Activated B cell treated with CpG ODN at 0.5 μM for 24 hours (primary cell): ENCODE data around the gene KIRREL3. TPM values are rescaled to one million over a fixed set of nuclear protein-coding genes. Genes with fewer than 3 reads are reported as not detected.

Source experiments
- ATAC-seq: fragments of 200-7000 bp; cut with Tn5 transposase; one replicate; pipeline ENCODE4 v1.10.0; 2021; ENCODE audit warnings: low read depth, mild to moderate bottlenecking, moderate library complexity
- CTCF ChIA-PET: fragments of 350-600 bp; sonication (Branson Sonifier 250); formaldehyde crosslinking; loops from one replicate; lab custom pipeline; 2021; ENCODE audit warnings: antibody characterized with exemption; lab: Charles Lee
- POLR2A ChIA-PET: fragments of 350-600 bp; sonication (Branson Sonifier 250); formaldehyde crosslinking; loops from one replicate; lab custom pipeline; 2021; ENCODE audit warnings: antibody characterized with exemption; lab: Charles Lee
- DNase-seq: peaks from one replicate; pipeline ENCODE4 v3.0.0; 2022
- H3K27ac Mint-ChIP-seq: one replicate; pipeline ENCODE4 v1.8.0; 2020; ENCODE audit warnings: mixed read lengths
- H3K27me3 Mint-ChIP-seq: one replicate; pipeline ENCODE4 v1.8.0; 2021; ENCODE audit warnings: mixed read lengths
- H3K36me3 Mint-ChIP-seq: one replicate; pipeline ENCODE4 v1.8.0; 2021; ENCODE audit warnings: low read depth, mixed read lengths
- H3K4me1 Mint-ChIP-seq: one replicate; pipeline ENCODE4 v1.8.0; 2021; ENCODE audit warnings: mixed read lengths
- H3K4me3 Mint-ChIP-seq: one replicate; pipeline ENCODE4 v1.8.0; 2020; ENCODE audit warnings: mild to moderate bottlenecking, mixed read lengths
- H3K9me3 Mint-ChIP-seq: one replicate; pipeline ENCODE4 v1.8.0; 2020; ENCODE audit warnings: mixed read lengths
- intact Hi-C: fragments of 100-400 bp; cut with micrococcal nuclease; formaldehyde crosslinking; loops from one replicate; pipeline ENCODE4 v1.15.1; 2024
- total RNA-seq: library from RNA; stranded (reverse); gene quantifications from 2 replicates; pipeline ENCODE4 v1.2.3, GENCODE V29; 2022
- TF ChIP-seq, protein P1 (sequence below): fragments of 200-600 bp; IDR thresholded peaks from one replicate; pipeline ENCODE4 v1.8.0; 2022; ENCODE audit warnings: antibody characterized with exemption, mild to moderate bottlenecking

The KIRREL3 gene
- total RNA-seq, 1 donor from 2014 or later, result not detected

- intact Hi-C loops, result no loop called here
- no peaks in the 10 kb centered on the region for H3K9me3 Mint-ChIP-seq
- CTCF ChIA-PET, result no interaction called here
- no peak overlapping the region for H3K27ac Mint-ChIP-seq
- H3K27me3 Mint-ChIP-seq, result no peaks in the 10 kb centered on the region
- H3K4me3 Mint-ChIP-seq, result no peak overlapping the region
- DNase-seq (no peak), ATAC-seq (no peak)
- no peaks in the 10 kb centered on the region for H3K4me1 Mint-ChIP-seq
- POLR2A ChIA-PET, result no interaction called here
- TF ChIP-seq, protein P1, sequence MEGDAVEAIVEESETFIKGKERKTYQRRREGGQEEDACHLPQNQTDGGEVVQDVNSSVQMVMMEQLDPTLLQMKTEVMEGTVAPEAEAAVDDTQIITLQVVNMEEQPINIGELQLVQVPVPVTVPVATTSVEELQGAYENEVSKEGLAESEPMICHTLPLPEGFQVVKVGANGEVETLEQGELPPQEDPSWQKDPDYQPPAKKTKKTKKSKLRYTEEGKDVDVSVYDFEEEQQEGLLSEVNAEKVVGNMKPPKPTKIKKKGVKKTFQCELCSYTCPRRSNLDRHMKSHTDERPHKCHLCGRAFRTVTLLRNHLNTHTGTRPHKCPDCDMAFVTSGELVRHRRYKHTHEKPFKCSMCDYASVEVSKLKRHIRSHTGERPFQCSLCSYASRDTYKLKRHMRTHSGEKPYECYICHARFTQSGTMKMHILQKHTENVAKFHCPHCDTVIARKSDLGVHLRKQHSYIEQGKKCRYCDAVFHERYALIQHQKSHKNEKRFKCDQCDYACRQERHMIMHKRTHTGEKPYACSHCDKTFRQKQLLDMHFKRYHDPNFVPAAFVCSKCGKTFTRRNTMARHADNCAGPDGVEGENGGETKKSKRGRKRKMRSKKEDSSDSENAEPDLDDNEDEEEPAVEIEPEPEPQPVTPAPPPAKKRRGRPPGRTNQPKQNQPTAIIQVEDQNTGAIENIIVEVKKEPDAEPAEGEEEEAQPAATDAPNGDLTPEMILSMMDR, result no peak
- H3K36me3 Mint-ChIP-seq, result no peaks in the 10 kb centered on the region
Observed at GRCh38 chr11:126754591-126755426, 245.8 kb downstream of the KIRREL3 start.

- H3K27me3 Mint-ChIP-seq, result no peaks in the 10 kb centered on the region
- ATAC-seq (no peak), DNase-seq (no peak)
- POLR2A ChIA-PET, result no interaction called here
- intact Hi-C loops, result no loop called here
- no peak overlapping the region for H3K4me3 Mint-ChIP-seq
- CTCF ChIA-PET, result no interaction called here
- H3K4me1 Mint-ChIP-seq, result no peaks in the 10 kb centered on the region
- H3K36me3 Mint-ChIP-seq, result no peaks in the 10 kb centered on the region
- no peak overlapping the region for H3K27ac Mint-ChIP-seq
- H3K9me3 Mint-ChIP-seq, result no peaks in the 10 kb centered on the region
- TF ChIP-seq, protein P1, result no peak
Observed at GRCh38 chr11:126753990-126754389, 246.6 kb downstream of the KIRREL3 start.

DNA sequence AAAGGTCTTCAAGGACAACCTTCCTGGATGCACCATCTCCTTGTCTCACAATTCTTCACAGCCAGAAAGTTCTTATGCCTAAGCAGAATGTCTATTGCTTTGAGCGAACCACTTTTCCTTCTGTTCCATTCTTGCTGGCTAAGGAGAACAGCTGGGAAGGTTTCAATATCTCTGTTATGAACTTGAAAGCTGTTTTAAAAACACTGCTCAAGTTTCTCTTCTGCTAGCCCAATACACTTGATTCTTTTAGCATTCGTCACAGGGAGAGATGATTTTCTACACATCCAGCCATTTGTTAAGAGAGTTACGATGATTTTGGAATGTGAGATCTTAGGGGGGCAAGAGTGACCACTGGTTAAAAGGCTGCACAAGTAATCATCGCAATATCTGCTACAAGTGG is 249.3 kb downstream of the KIRREL3 start:
- H3K36me3 Mint-ChIP-seq, result no peaks in the 10 kb centered on the region
- H3K27me3 Mint-ChIP-seq, result no peaks in the 10 kb centered on the region
- H3K4me3 Mint-ChIP-seq, result no peak overlapping the region
- ChIA-PET POLR2A (no interaction called here), CTCF (no interaction called here)
- no peak for ATAC-seq
- no peaks in the 10 kb centered on the region for H3K4me1 Mint-ChIP-seq
- no peak for DNase-seq
- H3K9me3 Mint-ChIP-seq, result no peaks in the 10 kb centered on the region
- TF ChIP-seq, protein P1, result no peak
- intact Hi-C loops, result no loop called here
- H3K27ac Mint-ChIP-seq, result no peak overlapping the region

- no peak for ATAC-seq
- Mint-ChIP-seq H3K27ac (no peak overlapping the region), H3K27me3 (no peaks in the 10 kb centered on the region), H3K36me3 (no peaks in the 10 kb centered on the region), H3K4me3 (no peak overlapping the region), H3K9me3 (no peaks in the 10 kb centered on the region), H3K4me1 (no peaks in the 10 kb centered on the region)
- intact Hi-C loops, result no loop called here
- DNase-seq, result no peak
- ChIA-PET POLR2A (no interaction called here), CTCF (no interaction called here)
- TF ChIP-seq, protein P1, result no peak
Observed at GRCh38 chr11:126748793-126749192, 251.8 kb downstream of the KIRREL3 start.

DNA sequence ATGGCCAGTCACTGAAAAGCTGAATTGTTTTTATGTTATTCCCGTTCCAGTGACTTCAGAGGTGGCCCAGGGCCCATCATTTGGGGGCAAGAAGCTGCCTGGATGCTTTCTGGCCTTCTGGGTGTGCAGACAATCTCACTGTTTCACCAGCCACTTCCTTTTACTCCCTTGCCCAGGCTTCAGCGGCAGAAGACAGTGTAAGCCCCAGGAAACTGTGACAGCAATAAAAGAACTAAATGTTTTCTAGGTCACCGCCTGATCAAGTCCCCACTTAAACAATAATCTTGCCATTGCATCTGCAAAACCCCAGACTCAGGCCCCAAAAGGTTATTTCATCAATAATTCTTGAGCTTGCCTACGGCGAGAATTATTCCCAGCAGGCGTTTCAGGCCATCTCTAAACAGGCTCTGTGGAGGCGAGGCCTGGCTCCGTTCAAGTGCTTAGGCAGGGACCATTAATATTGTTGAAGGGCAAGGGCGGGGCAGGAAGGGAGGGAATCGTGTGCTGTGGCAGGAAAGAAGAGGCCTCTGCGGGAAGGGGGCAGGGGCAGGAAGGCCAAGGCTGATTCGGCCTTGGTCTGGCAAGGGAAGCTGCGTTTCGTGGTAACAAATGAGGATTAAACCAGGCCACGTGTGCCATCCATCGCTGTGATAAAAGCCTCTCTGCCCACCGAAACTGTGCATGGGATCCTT is 252.3 kb downstream of the KIRREL3 start:
- TF ChIP-seq, protein P1, result no peak
- intact Hi-C loops, result no loop called here
- Mint-ChIP-seq H3K27ac (no peak overlapping the region), H3K36me3 (no peaks in the 10 kb centered on the region), H3K4me3 (no peak overlapping the region), H3K9me3 (no peaks in the 10 kb centered on the region), H3K27me3 (no peaks in the 10 kb centered on the region), H3K4me1 (no peaks in the 10 kb centered on the region)
- ATAC-seq (no peak), DNase-seq (no peak)
- ChIA-PET CTCF (no interaction called here), POLR2A (no interaction called here)
